ENCODE results near the gene TSSC4.
A peak's percentile ranks its signal among the peaks of the same experiment; 100 is the strongest.

Gene TSSC4

GRCh38 chr11:2419638-2420501 is 19.3 kb downstream of the TSSC4 start:
- DNase-seq, result peak in 1 of 2 experiments; percentile 73

GRCh38 chr11:2420502-2421225 is 20.1 kb downstream of the TSSC4 start:
- peak in 1 of 2 experiments; percentile 51 for DNase-seq

GRCh38 chr11:2421226-2421994 is 20.9 kb downstream of the TSSC4 start:
- no peak for DNase-seq

- no peak for DNase-seq
Measured at GRCh38 chr11:2421996-2422395, 21.4 kb downstream of the TSSC4 start.

GRCh38 chr11:2422461-2423156 is 22.1 kb downstream of the TSSC4 start:
- no peak for DNase-seq

GRCh38 chr11:2423157-2424025 is 22.8 kb downstream of the TSSC4 start:
- no peak for DNase-seq

- no peak for DNase-seq
Measured at GRCh38 chr11:2424811-2425495, 24.4 kb downstream of the TSSC4 start.

- DNase-seq, result no peak
Measured at GRCh38 chr11:2425506-2425905, 25.0 kb downstream of the TSSC4 start.

GRCh38 chr11:2426221-2426620 is 25.7 kb downstream of the TSSC4 start:
- DNase-seq, result no peak

GRCh38 chr11:2426826-2427521 is 26.4 kb downstream of the TSSC4 start:
- DNase-seq, result no peak

- no peak for DNase-seq
Measured at GRCh38 chr11:2427721-2428321, 27.3 kb downstream of the TSSC4 start.

GRCh38 chr11:2428322-2428795 is 27.8 kb downstream of the TSSC4 start:
- peak in 1 of 2 experiments; percentile 27 for DNase-seq

GRCh38 chr11:2431395-2431794 is 30.8 kb downstream of the TSSC4 start:
- no peak for DNase-seq

GRCh38 chr11:2432171-2432621 is 31.6 kb downstream of the TSSC4 start:
- no peak for DNase-seq

- no peak for DNase-seq
Measured at GRCh38 chr11:2432628-2433071, 32.1 kb downstream of the TSSC4 start.

- no peak for DNase-seq
Measured at GRCh38 chr11:2433106-2433925, 32.8 kb downstream of the TSSC4 start.

GRCh38 chr11:2434008-2434407 is 33.5 kb downstream of the TSSC4 start:
- no peak for DNase-seq

- no peak for DNase-seq
Measured at GRCh38 chr11:2434506-2435255, 34.1 kb downstream of the TSSC4 start.
